NK-92 (cell line): ENCODE data around the gene TMPRSS11F.

Experiments
- DNase-seq: peaks from one replicate; lab custom pipeline; 2025; ENCODE audit not compliant: unreplicated experiment; lab: John Stamatoyannopoulos, UW

TMPRSS11F gene

DNA sequence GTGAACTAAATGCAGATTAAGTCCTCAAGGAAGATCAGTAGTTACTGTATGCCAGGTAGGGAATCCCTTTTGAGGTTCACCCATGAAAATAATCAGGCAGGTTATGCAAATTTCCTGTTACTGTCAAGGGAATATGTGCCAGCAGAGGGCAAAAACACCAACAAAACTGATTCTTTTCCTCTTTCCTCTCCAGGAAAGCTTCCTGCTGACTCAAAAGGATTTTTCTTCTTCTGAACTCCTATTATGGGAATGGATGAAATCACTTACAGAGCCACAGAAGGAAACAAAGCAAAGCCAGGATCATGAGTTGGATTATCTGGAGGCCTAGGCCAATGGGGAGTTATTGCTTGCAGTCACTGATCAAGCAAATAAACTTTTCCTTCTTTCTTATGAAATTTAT lies 49.7 kb downstream of the TMPRSS11F start:
- no peak for DNase-seq

DNA sequence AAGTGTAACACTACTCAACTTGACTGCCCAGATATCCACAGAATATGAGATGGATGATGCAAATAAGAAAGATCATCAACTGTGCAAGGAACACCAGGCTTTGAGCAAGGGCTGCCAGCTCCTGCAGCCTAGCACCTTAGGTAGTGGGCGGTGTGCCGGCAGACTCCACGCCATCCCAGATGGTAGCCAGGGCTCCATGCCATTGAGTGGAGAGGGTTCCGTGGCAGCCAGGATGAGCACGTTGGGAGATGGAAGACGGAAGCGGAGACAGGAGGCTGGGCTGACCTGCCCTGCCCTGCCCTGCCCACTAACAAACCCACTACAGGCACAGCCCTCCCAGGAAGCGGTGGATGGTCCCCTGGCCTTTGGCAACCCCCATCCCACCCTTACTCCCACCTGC lies 51.9 kb downstream of the TMPRSS11F start:
- no peak for DNase-seq

DNA sequence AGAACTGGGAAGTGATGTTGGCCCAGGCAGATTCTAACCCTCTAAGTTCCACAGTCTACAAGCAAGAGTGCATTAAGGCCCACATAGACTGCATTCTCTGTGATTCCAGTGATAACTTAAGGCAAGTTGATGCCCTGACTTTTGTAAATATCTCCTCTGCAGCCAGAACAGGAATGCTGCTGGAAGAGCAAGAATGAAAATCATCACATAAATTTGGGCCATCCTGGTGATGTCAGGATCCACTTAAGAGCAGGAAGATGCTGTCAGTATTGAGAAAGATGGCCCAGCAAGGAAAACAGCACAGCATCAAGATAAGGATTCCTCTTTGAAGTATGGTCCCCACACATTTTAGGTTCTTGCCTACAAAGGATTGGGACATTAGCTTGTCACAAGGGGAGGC lies 52.4 kb downstream of the TMPRSS11F start:
- DNase-seq = no peak

GRCh38 chr4:68076194-68076593 lies 53.5 kb downstream of the TMPRSS11F start:
- DNase-seq = no peak

DNA sequence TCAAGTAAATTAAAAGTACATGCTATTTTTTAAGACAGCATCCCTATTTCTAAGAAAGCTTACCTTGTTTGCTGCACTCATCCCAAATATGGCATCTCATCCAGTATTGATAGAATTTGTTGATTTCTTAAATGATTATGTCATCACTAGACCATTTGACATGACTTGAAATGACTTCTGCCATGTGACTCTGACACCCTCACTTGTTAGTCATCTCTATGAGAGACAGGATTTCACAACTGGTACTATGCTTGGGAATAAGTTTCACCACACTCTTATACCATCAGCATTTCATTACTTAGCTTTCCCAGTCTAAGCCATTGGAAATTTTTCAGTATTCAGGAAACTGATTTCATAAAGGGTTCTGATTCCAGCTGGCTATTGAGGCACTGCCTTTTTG lies 55.3 kb downstream of the TMPRSS11F start:
- no peak for DNase-seq

GRCh38 chr4:68070302-68070701 lies 59.4 kb downstream of the TMPRSS11F start:
- no peak for DNase-seq

DNA sequence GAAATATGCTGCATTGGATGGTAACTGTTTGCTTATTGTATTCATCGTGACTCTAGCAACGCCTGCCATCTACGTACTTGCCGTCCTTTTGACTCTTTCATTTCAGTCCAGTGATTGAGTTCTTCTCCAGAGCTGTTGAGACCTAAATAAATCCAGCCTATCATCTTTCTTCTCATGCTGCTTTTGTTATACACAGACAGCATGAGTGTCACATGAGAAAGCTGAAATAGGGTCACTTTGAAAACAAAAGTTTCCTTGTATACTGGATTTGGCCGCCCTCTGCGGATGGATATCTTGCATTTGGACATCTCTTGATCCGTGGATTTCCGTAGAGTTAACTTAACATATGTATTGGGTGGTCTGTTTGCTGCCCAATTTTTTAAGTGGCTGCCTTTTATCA lies 67.2 kb downstream of the TMPRSS11F start:
- DNase-seq = no peak

- no peak for DNase-seq
Observed at GRCh38 chr4:68038272-68038671, 91.4 kb downstream of the TMPRSS11F start.

- no peak for DNase-seq
Observed at GRCh38 chr4:68021185-68021584, 108.5 kb downstream of the TMPRSS11F start.

DNA sequence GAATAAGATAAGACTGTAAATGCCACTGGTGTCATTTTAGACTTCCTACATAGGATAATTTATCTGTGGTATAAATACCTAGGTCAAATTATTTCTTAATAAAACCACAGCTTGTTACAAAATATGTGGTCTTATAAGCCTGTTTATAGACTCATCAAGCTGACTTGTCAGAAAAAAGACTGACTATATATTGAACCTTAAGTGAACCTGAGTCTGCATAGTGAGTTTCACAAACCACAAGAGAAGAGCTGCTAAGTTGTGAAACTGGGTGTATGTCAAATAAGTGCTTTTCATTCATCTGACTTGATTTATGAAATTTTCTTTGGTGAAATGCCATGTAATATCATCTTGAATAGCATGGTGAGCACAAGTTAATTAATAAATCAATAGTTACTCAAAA lies 118.0 kb downstream of the TMPRSS11F start:
- DNase-seq = no peak
